Cardiac ventricle fibroblast (primary cell): ENCODE measurements around the gene C16orf82. TPM values are rescaled to one million over a fixed set of nuclear protein-coding genes. Genes with fewer than 3 reads are reported as not detected.

ENCODE experiments used
- total RNA-seq: library from RNA; depleted of rRNA; stranded (reverse); fragments of >200 nt; gene quantifications from 2 replicates; pipeline ENCODE4 v1.2.3, GENCODE V29; 2015

The C16orf82 gene
- not detected in 2 replicates for total RNA-seq

GRCh38 chr16:27066668-27067537, at the start of gene C16orf82:
Gene C16orf82, plus strand, starts transcription at chr16:27066927.

Other genes with a start within 250 kb of the C16orf82 start
- gene KDM8, start 136.6 kb downstream of the C16orf82 start, total RNA-seq: 1.9 and 4.4 TPM in 2 replicates
- 54.5 and 68.1 TPM in 2 replicates for gene NSMCE1, start 201.8 kb downstream of the C16orf82 start, total RNA-seq
- 18.7 and 19.8 TPM in 2 replicates for gene IL4R, start 247.0 kb downstream of the C16orf82 start, total RNA-seq